MM.1S (cell line): ENCODE results near the gene GCG.

Experiments
- DNase-seq: peaks from one replicate; pipeline ENCODE4 v3.0.0-alpha.2; 2015
- H2AFZ ChIP-seq: fragments of 300-600 bp; sonication (generic); 2 replicates; pipeline ENCODE4 v1.6.0; 2016; ENCODE audit warnings: antibody characterized with exemption, low read length
- H3F3A ChIP-seq: fragments of 300-600 bp; sonication (generic); 2 replicates; pipeline ENCODE4 v1.6.1; 2016; ENCODE audit warnings: mild to moderate bottlenecking, antibody characterized with exemption, low read length, moderate library complexity, mixed read lengths; ENCODE audit not compliant: insufficient read depth
- H3K27ac ChIP-seq: fragments of 300-600 bp; sonication (generic); 2 replicates; pipeline ENCODE4 v1.5.1; 2016; ENCODE audit warnings: mild to moderate bottlenecking, low read length
- H3K27me3 ChIP-seq: fragments of 300-600 bp; sonication (generic); replicated peaks from 2 replicates; pipeline ENCODE4 v1.6.0; 2016; ENCODE audit warnings: low read length; ENCODE audit not compliant: insufficient read depth
- H3K36me3 ChIP-seq: fragments of 300-600 bp; sonication (generic); replicated peaks from 2 replicates; pipeline ENCODE4 v1.6.1; 2016; ENCODE audit warnings: mild to moderate bottlenecking, low read length, mixed read lengths; ENCODE audit not compliant: insufficient read depth
- H3K4me1 ChIP-seq: fragments of 300-600 bp; sonication (generic); 2 replicates; pipeline ENCODE4 v1.6.1; 2016; ENCODE audit warnings: low read length, mixed read lengths
- H3K4me2 ChIP-seq: fragments of 300-600 bp; sonication (generic); 2 replicates; pipeline ENCODE4 v1.6.0; 2016; ENCODE audit warnings: low read depth, low read length
- H3K4me3 ChIP-seq: fragments of 300-600 bp; sonication (generic); 2 replicates; pipeline ENCODE4 v1.5.1; 2016; ENCODE audit warnings: low read length, mixed read lengths
- H3K79me2 ChIP-seq: fragments of 300-600 bp; sonication (generic); 2 replicates; pipeline ENCODE4 v1.6.1; 2016; ENCODE audit warnings: mixed run types, low read length, mixed read lengths
- H3K9ac ChIP-seq: fragments of 300-600 bp; sonication (generic); 2 replicates; pipeline ENCODE4 v1.6.1; 2016; ENCODE audit warnings: low read length, mixed read lengths
- H3K9me2 ChIP-seq: fragments of 300-600 bp; sonication (generic); replicated peaks from 2 replicates; pipeline ENCODE4 v1.6.1; 2016; ENCODE audit warnings: mild to moderate bottlenecking, low read length, mixed read lengths; ENCODE audit not compliant: insufficient read depth
- H3K9me3 ChIP-seq: fragments of 300-600 bp; sonication (generic); replicated peaks from 2 replicates; pipeline ENCODE4 v1.6.1; 2016; ENCODE audit warnings: mild to moderate bottlenecking, low read length, mixed read lengths; ENCODE audit not compliant: insufficient read depth
- H4K20me1 ChIP-seq: fragments of 300-600 bp; sonication (generic); 2 replicates; pipeline ENCODE4 v1.6.1; 2016; ENCODE audit warnings: mild to moderate bottlenecking, low read length, moderate library complexity, mixed read lengths; ENCODE audit not compliant: insufficient read depth
- CTCF ChIP-seq: fragments of 300-600 bp; sonication (generic); IDR thresholded peaks from 2 replicates; pipeline ENCODE4 v1.5.1; 2016; ENCODE audit warnings: antibody characterized with exemption, low read length, mixed read lengths
- EZH2 ChIP-seq: fragments of 300-600 bp; sonication (generic); optimal IDR thresholded peaks from 2 replicates; pipeline ENCODE3; 2017; ENCODE audit warnings: low read depth, mild to moderate bottlenecking, antibody characterized with exemption, low read length, mixed read lengths
- EZH2phosphoT487 ChIP-seq: fragments of 300-600 bp; sonication (generic); IDR thresholded peaks from 2 replicates; pipeline ENCODE4 v1.6.1; 2018; ENCODE audit warnings: antibody characterized with exemption, low read length

GCG gene

GRCh38 chr2:162113088-162113775 is 38.8 kb downstream of the GCG start:
- Histone ChIP-seq H3K4me3 (no peak overlapping the region), H3K36me3 (no peaks in the 10 kb centered on the region), H2AFZ (no peak overlapping the region), H3K79me2 (no peaks in the 10 kb centered on the region), H3K27me3 (no peaks in the 10 kb centered on the region), H4K20me1 (no peaks in the 10 kb centered on the region), H3K9me2 (no peaks in the 10 kb centered on the region), H3K9ac (no peak overlapping the region), H3K4me2 (no peak overlapping the region), H3K4me1 (no peaks in the 10 kb centered on the region), H3K27ac (no peak overlapping the region), H3K9me3 (no peaks in the 10 kb centered on the region), H3F3A (no peaks in the 10 kb centered on the region)
- no peak for DNase-seq
- TF ChIP-seq EZH2phosphoT487 = no peak
- no peak for TF ChIP-seq EZH2
- no peak for TF ChIP-seq CTCF

GRCh38 chr2:162111958-162112850 is 39.8 kb downstream of the GCG start:
- no peak overlapping the region for H2AFZ ChIP-seq
- no peak for DNase-seq
- H3K79me2 ChIP-seq = no peaks in the 10 kb centered on the region
- H3K4me1 ChIP-seq = no peaks in the 10 kb centered on the region
- no peak overlapping the region for H3K27ac ChIP-seq
- no peaks in the 10 kb centered on the region for H3F3A ChIP-seq
- no peaks in the 10 kb centered on the region for H3K36me3 ChIP-seq
- no peaks in the 10 kb centered on the region for H3K9me3 ChIP-seq
- no peaks in the 10 kb centered on the region for H3K9me2 ChIP-seq
- H3K4me2 ChIP-seq = no peak overlapping the region
- H4K20me1 ChIP-seq = no peaks in the 10 kb centered on the region
- TF ChIP-seq CTCF (no peak), EZH2phosphoT487 (no peak), EZH2 (no peak)
- no peak overlapping the region for H3K4me3 ChIP-seq
- no peak overlapping the region for H3K9ac ChIP-seq
- H3K27me3 ChIP-seq = no peaks in the 10 kb centered on the region

GRCh38 chr2:162107361-162107901 is 44.6 kb downstream of the GCG start:
- no peak overlapping the region for H3K27ac ChIP-seq
- no peaks in the 10 kb centered on the region for H3K9me2 ChIP-seq
- H3K4me3 ChIP-seq = no peak overlapping the region
- TF ChIP-seq CTCF = no peak
- TF ChIP-seq EZH2 = no peak
- TF ChIP-seq EZH2phosphoT487 = no peak
- H3F3A ChIP-seq = no peaks in the 10 kb centered on the region
- H3K4me2 ChIP-seq = no peak overlapping the region
- H2AFZ ChIP-seq = no peak overlapping the region
- no peaks in the 10 kb centered on the region for H3K27me3 ChIP-seq
- no peaks in the 10 kb centered on the region for H3K4me1 ChIP-seq
- H3K36me3 ChIP-seq = no peaks in the 10 kb centered on the region
- no peak for DNase-seq
- no peak overlapping the region for H3K9ac ChIP-seq
- no peaks in the 10 kb centered on the region for H4K20me1 ChIP-seq
- no peaks in the 10 kb centered on the region for H3K9me3 ChIP-seq
- no peaks in the 10 kb centered on the region for H3K79me2 ChIP-seq
